Effector memory CD4-positive, alpha-beta T cell (primary cell): ENCODE data around the gene KIF27.

Experiments used
- DNase-seq, 3 donors: peaks; one replicate each; pipeline ENCODE4 v3.0.0-alpha.2; 2020
- H3K27ac ChIP-seq: 2 replicates; pipeline ENCODE4 v1.7.0; 2013; ENCODE audit warnings: mild to moderate bottlenecking, low read length, moderate library complexity; ENCODE audit not compliant: insufficient read depth, poor library complexity, severe bottlenecking
- H3K27me3 ChIP-seq: replicated peaks from 2 replicates; pipeline ENCODE4 v1.7.0; 2013; ENCODE audit warnings: mild to moderate bottlenecking, low read length; ENCODE audit not compliant: insufficient read depth, control insufficient read depth, poor library complexity, severe bottlenecking
- H3K36me3 ChIP-seq: 2 replicates; pipeline ENCODE4 v1.7.0; 2013; ENCODE audit warnings: mild to moderate bottlenecking, low read length, moderate library complexity; ENCODE audit not compliant: control insufficient read depth, insufficient read depth
- H3K4me1 ChIP-seq: 2 replicates; pipeline ENCODE4 v1.7.0; 2013; ENCODE audit warnings: low read length, mild to moderate bottlenecking; ENCODE audit not compliant: control insufficient read depth, insufficient read depth, poor library complexity, severe bottlenecking
- H3K4me3 ChIP-seq: 2 replicates; pipeline ENCODE4 v1.7.0; 2013; ENCODE audit warnings: low read length, low read depth, mild to moderate bottlenecking; ENCODE audit not compliant: insufficient read depth, poor library complexity, severe bottlenecking
- H3K9me3 ChIP-seq: 2 replicates; pipeline ENCODE4 v1.7.0; 2013; ENCODE audit warnings: mild to moderate bottlenecking, low read length, moderate library complexity; ENCODE audit not compliant: control insufficient read depth
- total RNA-seq, 3 donors: gene quantifications; one replicate each; lab custom pipeline; 2026; lab: John Stamatoyannopoulos, UW

KIF27 gene
- total RNA-seq: 8.5 to 13.9 (median 9.0) reads per million in 3 donors

DNA sequence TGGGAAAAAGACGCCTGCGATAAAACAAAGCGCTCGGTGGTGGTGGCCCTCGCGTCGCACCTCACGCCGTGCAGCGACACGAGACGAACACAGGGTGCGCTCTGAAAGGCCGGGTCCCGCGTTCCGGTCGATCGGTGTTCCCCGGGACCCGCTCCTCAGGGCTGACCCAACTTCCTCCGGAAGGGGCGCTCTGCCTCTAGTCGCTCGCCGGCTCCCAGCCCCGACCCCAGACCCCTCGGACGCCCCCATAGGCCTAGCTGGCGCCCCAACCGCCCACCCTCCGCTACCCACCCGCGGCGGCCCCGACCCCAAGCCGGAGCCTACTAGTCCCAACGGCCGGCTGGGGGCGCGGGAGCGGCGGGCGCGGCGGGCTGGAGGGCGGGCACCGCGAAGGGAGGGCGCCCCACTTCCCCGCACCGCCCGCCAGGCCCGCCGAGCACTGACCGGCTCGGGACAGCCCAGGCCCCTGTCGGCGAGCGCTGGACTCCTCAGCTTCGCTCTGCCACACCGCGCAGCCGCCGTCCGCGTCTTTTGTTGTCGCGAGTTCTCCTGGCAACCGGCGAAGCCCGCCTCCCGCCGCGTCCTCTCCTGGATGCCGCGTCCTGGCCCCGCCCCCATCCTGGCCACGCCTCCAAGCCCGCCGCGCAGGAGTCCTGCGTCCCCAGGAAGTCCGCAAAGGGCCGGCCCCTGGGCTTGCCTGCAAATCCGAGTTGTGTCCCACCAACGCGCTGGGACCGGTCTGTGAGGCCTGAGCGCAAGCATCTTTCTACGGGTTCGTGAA, at the start of gene KIF27:
KIF27 (minus strand) TSS at position 506 of the 781 bp plus-strand sequence. CDS start 5,841 bp downstream, outside the sequence.
- Histone ChIP-seq H3K27me3 (no peaks in the 10 kb centered on the region), H3K4me1 (peaks cover 8% of the 10 kb centered on the region), H3K4me3 (peak within 1 kb of the TSS; percentile 72), H3K9me3 (no peaks in the 10 kb centered on the region), H3K36me3 (no peaks in the 10 kb centered on the region), H3K27ac (peak within 1 kb of the TSS; percentile 92)
- DNase-seq: peak; percentile 89 to 93 (median 89)

GRCh38 chr9:83969602-83970001, 48.4 kb upstream of the KIF27 start:
- no peaks in the 10 kb centered on the region for H3K9me3 ChIP-seq

DNA sequence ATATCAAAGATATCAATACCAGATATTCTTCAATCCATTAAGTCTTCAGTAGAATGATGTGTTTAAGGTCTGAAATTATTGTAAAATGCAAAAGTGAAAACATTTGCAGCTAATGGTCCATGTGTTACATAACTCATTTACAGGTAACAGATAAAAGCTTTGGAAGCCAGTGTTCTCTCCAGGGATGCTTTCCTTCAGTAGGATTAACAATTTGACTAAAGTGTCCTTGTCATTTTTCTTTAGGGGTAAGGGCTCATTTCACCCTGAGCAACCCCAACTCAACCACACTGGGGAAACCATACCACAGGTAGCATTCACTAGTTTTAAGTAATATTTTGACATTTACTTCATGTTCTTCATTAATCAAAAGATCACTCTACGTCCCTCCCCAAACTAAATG, 45.8 kb upstream of the KIF27 start:
- peaks cover 44% of the 10 kb centered on the region for H3K36me3 ChIP-seq
- no peak overlapping the region for H3K27ac ChIP-seq
- DNase-seq: no peak
- H3K27me3 ChIP-seq: no peaks in the 10 kb centered on the region
- no peaks in the 10 kb centered on the region for H3K9me3 ChIP-seq
- H3K4me1 ChIP-seq: peaks cover 4% of the 10 kb centered on the region
- no peak overlapping the region for H3K4me3 ChIP-seq

More at GRCh38 chr9:83969602-83970001, 48.4 kb upstream of the KIF27 start:
- H3K27ac ChIP-seq: no peak overlapping the region
- H3K4me3 ChIP-seq: no peak overlapping the region
- no peaks in the 10 kb centered on the region for H3K27me3 ChIP-seq
- H3K4me1 ChIP-seq: peaks cover 10% of the 10 kb centered on the region
- no peak for DNase-seq
- H3K36me3 ChIP-seq: peaks cover 65% of the 10 kb centered on the region

DNA sequence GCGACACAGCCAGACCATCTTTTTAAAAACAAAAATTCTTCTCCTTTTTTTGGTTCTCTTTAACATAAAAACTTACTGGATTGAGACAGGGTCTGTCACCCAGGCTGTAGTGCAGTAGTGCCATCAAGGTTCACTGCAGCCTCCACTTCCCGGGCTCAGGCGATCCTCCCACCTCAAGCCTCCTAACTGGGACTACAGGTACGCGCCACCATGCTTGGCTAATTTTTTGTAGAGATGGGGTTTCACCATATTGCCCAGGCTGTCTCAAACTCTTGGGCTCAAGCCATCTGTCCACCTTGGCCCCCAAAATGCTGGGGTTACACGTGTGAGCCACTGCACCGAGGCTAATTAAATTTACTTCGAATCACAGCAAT, 45.0 kb upstream of the KIF27 start:
- no peak overlapping the region for H3K27ac ChIP-seq
- no peak overlapping the region for H3K4me3 ChIP-seq
- no peak for DNase-seq
- H3K9me3 ChIP-seq: no peaks in the 10 kb centered on the region
- H3K27me3 ChIP-seq: no peaks in the 10 kb centered on the region
- H3K4me1 ChIP-seq: peaks cover 4% of the 10 kb centered on the region
- H3K36me3 ChIP-seq: peaks cover 35% of the 10 kb centered on the region

- Histone ChIP-seq H3K9me3 (no peaks in the 10 kb centered on the region), H3K4me1 (peaks cover 4% of the 10 kb centered on the region), H3K36me3 (peaks cover 29% of the 10 kb centered on the region), H3K27ac (no peak overlapping the region), H3K4me3 (no peak overlapping the region), H3K27me3 (no peaks in the 10 kb centered on the region)
- DNase-seq: no peak
These were observed 44.3 kb upstream of the KIF27 start for GRCh38 chr9:83965350-83966208.

DNA sequence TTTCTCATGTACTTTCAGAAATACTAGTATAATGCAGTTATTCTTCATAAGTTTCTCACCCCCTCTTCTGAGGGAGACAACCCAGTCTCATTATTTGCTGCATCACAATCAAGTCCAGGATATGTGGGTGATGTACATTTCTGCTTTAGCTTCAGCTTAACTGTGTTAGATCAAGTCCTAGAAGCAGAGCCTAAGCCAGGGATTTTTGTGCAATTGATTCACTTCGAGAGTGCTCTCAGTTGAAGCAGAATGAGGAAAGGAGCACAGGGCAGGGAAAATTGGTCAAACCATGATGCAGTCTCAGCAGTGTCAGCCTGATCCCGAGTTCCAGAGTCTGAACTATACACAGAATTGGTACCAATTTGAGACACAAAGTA, 43.7 kb upstream of the KIF27 start:
- Histone ChIP-seq H3K9me3 (no peaks in the 10 kb centered on the region), H3K27ac (no peak overlapping the region), H3K4me3 (no peak overlapping the region), H3K36me3 (peaks cover 23% of the 10 kb centered on the region), H3K4me1 (peaks cover 4% of the 10 kb centered on the region), H3K27me3 (no peaks in the 10 kb centered on the region)
- no peak for DNase-seq

DNA sequence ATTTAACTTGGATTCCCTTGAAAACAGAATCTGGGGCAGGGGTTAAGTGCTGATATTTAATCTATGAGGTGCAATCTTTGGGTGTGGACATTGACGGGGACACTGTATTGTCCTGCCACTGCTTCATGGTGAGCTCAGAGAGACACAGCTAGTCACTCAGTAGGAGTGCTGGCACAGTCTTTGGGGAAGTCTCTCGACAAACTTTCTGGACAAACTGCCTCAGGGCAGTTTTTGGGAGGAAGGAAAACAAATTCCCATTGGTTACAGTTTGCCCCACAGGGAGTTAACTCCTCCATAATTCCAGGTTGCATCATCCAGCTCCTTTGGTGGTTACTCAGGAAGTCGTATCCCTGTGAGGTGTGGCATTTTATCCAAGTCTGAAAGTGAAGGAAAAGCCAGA, 40.9 kb upstream of the KIF27 start:
- Histone ChIP-seq H3K27me3 (no peaks in the 10 kb centered on the region), H3K27ac (no peak overlapping the region), H3K4me3 (no peak overlapping the region), H3K36me3 (peaks cover 5% of the 10 kb centered on the region), H3K4me1 (no peaks in the 10 kb centered on the region), H3K9me3 (no peaks in the 10 kb centered on the region)
- DNase-seq: no peak

GRCh38 chr9:83960991-83961390, 39.8 kb upstream of the KIF27 start:
- no peak for DNase-seq
- no peaks in the 10 kb centered on the region for H3K36me3 ChIP-seq
- no peak overlapping the region for H3K27ac ChIP-seq
- no peaks in the 10 kb centered on the region for H3K27me3 ChIP-seq
- no peak overlapping the region for H3K4me3 ChIP-seq
- H3K4me1 ChIP-seq: no peaks in the 10 kb centered on the region
- no peaks in the 10 kb centered on the region for H3K9me3 ChIP-seq

DNA sequence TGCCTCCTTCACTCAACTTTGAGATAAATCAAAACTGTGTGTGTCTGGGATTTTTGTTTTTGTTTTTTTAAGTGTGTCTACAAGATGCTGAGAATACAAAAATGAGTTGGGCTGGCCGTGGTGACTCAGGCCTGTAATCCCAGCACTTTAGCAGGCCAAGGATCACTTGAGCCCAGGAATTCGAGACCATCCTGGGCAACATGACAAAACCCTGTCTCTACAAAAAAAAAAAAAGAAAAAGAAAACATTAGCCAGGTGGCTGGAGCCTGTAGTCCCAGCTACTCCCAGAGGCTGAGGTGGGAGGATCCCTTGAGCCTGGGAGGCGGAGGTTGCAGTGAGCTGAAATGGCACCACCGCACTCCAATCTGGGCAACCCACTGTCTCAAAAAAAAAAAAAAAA, 37.8 kb upstream of the KIF27 start:
- Histone ChIP-seq H3K9me3 (no peaks in the 10 kb centered on the region), H3K36me3 (no peaks in the 10 kb centered on the region), H3K4me1 (no peaks in the 10 kb centered on the region), H3K4me3 (no peak overlapping the region), H3K27ac (no peak overlapping the region), H3K27me3 (no peaks in the 10 kb centered on the region)
- DNase-seq: no peak

DNA sequence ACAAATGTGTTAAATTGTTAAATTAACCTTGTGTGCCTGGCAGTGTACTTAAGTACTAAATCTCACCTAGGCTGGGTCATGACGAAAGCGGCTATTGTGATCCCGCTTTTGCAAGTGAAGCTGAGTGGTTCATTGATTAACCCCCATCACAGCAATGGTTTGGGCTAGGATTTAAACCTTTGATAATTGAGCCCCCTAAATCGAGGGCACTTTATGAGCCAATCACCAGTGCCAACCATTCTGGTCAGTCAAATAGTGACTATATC, 35.9 kb upstream of the KIF27 start:
- Histone ChIP-seq H3K4me3 (peak overlapping the region; percentile 77), H3K27ac (no peak overlapping the region), H3K9me3 (no peaks in the 10 kb centered on the region), H3K4me1 (no peaks in the 10 kb centered on the region), H3K27me3 (no peaks in the 10 kb centered on the region), H3K36me3 (no peaks in the 10 kb centered on the region)
- DNase-seq: no peak
